Astrocyte (in vitro differentiated cells and primary cell): ENCODE measurements around the gene PLP1.

Experiments used
- CTCF ChIP-seq: IDR thresholded peaks from 2 replicates; pipeline ENCODE4 v1.5.1; 2011; ENCODE audit warnings: low read depth, mild to moderate bottlenecking, inconsistent platforms, low read length, moderate library complexity; ENCODE audit not compliant: insufficient read depth
- EZH2 ChIP-seq: IDR thresholded peaks from 2 replicates; pipeline ENCODE4 v1.6.1; 2012; ENCODE audit warnings: mild to moderate bottlenecking, low read length, inconsistent platforms; ENCODE audit not compliant: insufficient read depth

GRCh38 chrX:103831342-103831802 is 54.7 kb downstream of the PLP1 start:
- TF ChIP-seq CTCF (no peak), EZH2 (no peak)
